Heart right ventricle (tissue), 16 donors: ENCODE measurements around the gene INSL3. TPM values are rescaled to one million over a fixed set of nuclear protein-coding genes. Genes with fewer than 3 reads are reported as not detected.
"Not testable (repeated sequence)": the region's sequence is repeated elsewhere in the genome, so short reads cannot be mapped to it uniquely, and the experiment has no call there.

Source experiments
- ATAC-seq, 8 donors: fragments of 200-7000 bp; cut with Tn5 transposase; one replicate each; pipeline ENCODE4 v1.9.1; 2020; ENCODE audit warnings: mild to moderate bottlenecking in 8 of 8, moderate library complexity in 8 of 8, moderate number of reproducible peaks in 1 of 8
- DNase-seq, 2 donors: peaks; one replicate each; pipeline ENCODE4 v3.0.0-alpha.2; 2020
- H3K27ac ChIP-seq, 10 donors: fragments of 200-600 bp; sonication (generic) in 2 of 10; one replicate each; pipeline versions ENCODE4 v1.5.0 to v1.8.0; 2020 to 2022; ENCODE audit warnings: mild to moderate bottlenecking in 3 of 10
- H3K27me3 ChIP-seq, 7 donors: fragments of 200-600 bp; one replicate each; pipeline ENCODE4 v1.8.0; 2021 to 2022; ENCODE audit warnings: mild to moderate bottlenecking in 2 of 7
- H3K36me3 ChIP-seq, 9 donors: fragments of 200-600 bp; sonication (generic) in 1 of 9; one replicate each; pipeline versions ENCODE4 v1.5.0 to v1.8.0; 2020 to 2022; ENCODE audit warnings: mild to moderate bottlenecking in 2 of 9
- H3K4me1 ChIP-seq, 9 donors: fragments of 200-600 bp; sonication (generic) in 1 of 9; one replicate each; pipeline versions ENCODE4 v1.5.0 to v1.8.0; 2020 to 2022; ENCODE audit warnings: mild to moderate bottlenecking in 4 of 9
- H3K4me3 ChIP-seq, 10 donors: fragments of 200-600 bp; sonication (generic) in 2 of 10; one replicate each; pipeline versions ENCODE4 v1.5.0 to v1.8.0; 2020 to 2022; ENCODE audit warnings: mild to moderate bottlenecking in 7 of 10, moderate library complexity in 2 of 10
- H3K9me3 ChIP-seq, 11 donors: fragments of 200-600 bp in 10 of 11; sonication (generic) in 2 of 11; one replicate each; pipeline versions ENCODE4 v1.5.0 to v1.8.0; 2013 to 2022; ENCODE audit warnings: mild to moderate bottlenecking in 2 of 11, control low read depth in 1 of 11, moderate library complexity in 1 of 11
- WGBS, 2 donors: extraction: QIAGEN DNeasy Blood & Tissue Kit; methylation state at CpG; one replicate each; pipeline ENCODE4 v1.1.7; 2013; ENCODE audit warnings: inconsistent platforms in 1 of 2; 5-methylcytosine and 5-hydroxymethylcytosine counted together
- intact Hi-C, 10 donors: fragments of 100-400 bp; cut with DNase I; formaldehyde crosslinking; loops; one replicate each; pipeline versions ENCODE4 v1.11.1 to v1.14.2; 2022
- polyA plus RNA-seq, 2 donors: library from polyadenylated mRNA; stranded (reverse); fragments of 200-250 nt; gene quantifications; one replicate each; pipeline ENCODE4 v1.2.3, GENCODE V29; 2013
- total RNA-seq, 10 donors: library from RNA; stranded (reverse); fragmentation: NEBNext Ultra II Directional in 3 of 10; extraction: Animal tissue kit (Norgen Biotek cat#: 25700) in 3 of 10; gene quantifications; one replicate each; pipeline versions ENCODE4 v1.2.1 to v1.2.4, GENCODE V29; 2021 to 2023
- TF ChIP-seq, protein P1 (sequence below), 9 donors: fragments of 200-600 bp; sonication (generic) in 2 of 9; IDR thresholded peaks; one replicate each; pipeline versions ENCODE4 v1.5.0 to v1.8.0; 2021 to 2022; ENCODE audit warnings: antibody characterized with exemption in 9 of 9, mild to moderate bottlenecking in 5 of 9, moderate library complexity in 1 of 9
- donor health status: Arrhythmogenic right ventricular cardiomyopathy.
- donor health status: ischemic (EF 13 %, LVEDD 7.1; RV severe dilation, severe dysfunction).
- donor health status: healthy with polysubstance abuse.
- donor health status: DM: no; HTN: yes; CAD: no.
- donor health status: DM: no; HTN: no; CAD: no.
- donor health status: ischemic (EF 25% LVEDD 6.9; RV normal size, moderate dysfunction).
- donor health status: ischemic (EF 25% LVEDD 5.7; RV mildly dilated, moderate dysfunction).
- donor health status: healthy.
- donor health status: DM: yes; HTN: yes; CAD: no.
- donor health status: Ischemic cardiomyopathy.
- donor health status: ischemic (EF 35%, LVEDD 5.7; RV mildly dilated, moderate dysfunction).
- donor health status: nonischemic (EF 11% LVEDD 7.7; RV severe dilation, severe dysfunction).
- donor health status: DM: yes; HTN: yes; CAD: no.
- donor health status: PGD.
- donor health status: ischemic (EF 29% LVEDD 5.4; RV normal size, mild dysfunction).
- donor health status: nonischemic (EF 23%, LVEDD 6.1; RV moderate dilation, normal function).

Gene INSL3
- total and polyA plus RNA-seq, 12 donors, result 0.04 TPM; not detected in 11

DNA sequence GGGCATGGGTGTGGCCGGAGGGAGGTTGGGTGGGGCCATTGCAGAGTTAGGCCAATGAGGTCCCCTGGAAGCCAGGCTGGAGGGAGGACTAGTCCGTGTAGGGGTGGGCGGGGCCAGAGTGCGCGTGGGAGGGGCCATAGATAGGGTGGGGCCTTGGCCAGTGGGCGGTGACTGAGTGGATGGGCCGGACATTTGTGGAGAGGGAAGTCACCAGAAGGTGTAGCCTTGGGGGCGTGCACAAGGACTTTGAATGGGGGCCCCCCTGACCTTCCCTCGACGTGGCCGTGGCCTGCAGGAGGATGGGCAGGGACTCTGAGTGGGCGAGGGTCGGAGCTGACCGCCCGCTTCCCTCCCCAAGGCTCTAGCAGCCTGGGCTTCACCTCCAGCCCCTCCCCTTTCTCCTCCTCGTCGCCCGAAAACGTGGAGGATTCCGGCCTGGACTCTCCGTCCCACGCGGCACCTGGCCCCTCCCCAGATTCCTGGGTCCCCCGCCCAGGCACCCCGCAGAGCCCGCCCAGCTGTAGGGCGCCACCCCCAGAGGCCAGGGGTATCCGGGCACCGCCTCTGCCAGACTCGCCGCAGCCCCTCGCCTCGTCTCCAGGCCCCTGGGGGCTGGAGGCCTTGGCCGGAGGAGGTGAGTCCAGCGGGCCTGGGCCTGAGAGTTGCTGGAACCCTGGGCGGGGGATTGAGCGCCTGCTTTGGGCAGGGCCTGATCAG, 42.9 kb downstream of the INSL3 start:
- peaks cover 10 to 77% (median 50%) of the 10 kb centered on the region in 7 donors for H3K27me3 ChIP-seq
- H3K27ac ChIP-seq, result no peak overlapping the region
- DNase-seq, result peak in 1 of 2 donors; percentile 54
- peaks cover 0 to 10% (median 5%) of the 10 kb centered on the region in 9 donors for H3K4me1 ChIP-seq
- 1 to 6% methylated on average over 37 of the region's 37 CpGs for WGBS, 2 donors
- H3K36me3 ChIP-seq, result no peaks in the 10 kb centered on the region
- peak overlapping the region in 1 of 10 donors; percentile 31 for H3K4me3 ChIP-seq
- ATAC-seq, result peak in 7 of 8 donors; percentile 37 to 73 (median 49)
- H3K9me3 ChIP-seq, result peaks cover 0 to 4% (median 0%) of the 10 kb centered on the region in 11 donors
- TF ChIP-seq, protein P1, sequence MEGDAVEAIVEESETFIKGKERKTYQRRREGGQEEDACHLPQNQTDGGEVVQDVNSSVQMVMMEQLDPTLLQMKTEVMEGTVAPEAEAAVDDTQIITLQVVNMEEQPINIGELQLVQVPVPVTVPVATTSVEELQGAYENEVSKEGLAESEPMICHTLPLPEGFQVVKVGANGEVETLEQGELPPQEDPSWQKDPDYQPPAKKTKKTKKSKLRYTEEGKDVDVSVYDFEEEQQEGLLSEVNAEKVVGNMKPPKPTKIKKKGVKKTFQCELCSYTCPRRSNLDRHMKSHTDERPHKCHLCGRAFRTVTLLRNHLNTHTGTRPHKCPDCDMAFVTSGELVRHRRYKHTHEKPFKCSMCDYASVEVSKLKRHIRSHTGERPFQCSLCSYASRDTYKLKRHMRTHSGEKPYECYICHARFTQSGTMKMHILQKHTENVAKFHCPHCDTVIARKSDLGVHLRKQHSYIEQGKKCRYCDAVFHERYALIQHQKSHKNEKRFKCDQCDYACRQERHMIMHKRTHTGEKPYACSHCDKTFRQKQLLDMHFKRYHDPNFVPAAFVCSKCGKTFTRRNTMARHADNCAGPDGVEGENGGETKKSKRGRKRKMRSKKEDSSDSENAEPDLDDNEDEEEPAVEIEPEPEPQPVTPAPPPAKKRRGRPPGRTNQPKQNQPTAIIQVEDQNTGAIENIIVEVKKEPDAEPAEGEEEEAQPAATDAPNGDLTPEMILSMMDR (IDR thresholded peaks at IDR 0.05), result no peak
- intact Hi-C loops, result loop anchor here in 4 of 10 donors (5.0 to 10.0 kb wide), 5 partner anchors 61 to 324 kb away; partner anchors contain the start of gene MAP1S (in 1 of the 4)

DNA sequence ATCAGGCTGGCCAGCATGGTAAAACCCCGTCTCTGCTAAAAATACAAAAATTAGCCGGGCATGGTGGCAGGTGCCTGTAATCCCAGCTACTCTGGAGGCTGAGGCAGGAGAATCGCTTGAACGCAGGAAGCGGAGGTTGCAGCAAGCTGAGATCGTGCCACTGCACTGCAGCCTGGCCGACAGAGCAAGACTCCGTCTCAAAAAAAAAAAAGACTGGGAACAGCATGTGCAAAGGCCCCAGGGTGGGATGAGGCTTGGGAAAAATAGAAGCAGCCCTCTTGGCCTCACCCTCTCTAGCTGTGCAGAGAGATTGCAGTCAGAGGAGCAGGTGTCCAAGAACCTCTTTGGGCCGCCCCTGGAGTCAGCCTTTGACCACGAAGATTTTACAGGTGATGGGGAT, 43.5 kb downstream of the INSL3 start:
- H3K27me3 ChIP-seq, result peaks cover 10 to 77% (median 50%) of the 10 kb centered on the region in 7 donors
- H3K4me3 ChIP-seq, ATAC-seq, DNase-seq, H3K36me3 ChIP-seq, H3K9me3 ChIP-seq, H3K27ac ChIP-seq, H3K4me1 ChIP-seq: not testable (repeated sequence)
- intact Hi-C loops, result loop anchor here in 4 of 10 donors (5.0 to 10.0 kb wide), 5 partner anchors 61 to 323 kb away; partner anchors contain the start of gene MAP1S (in 1 of the 4)
- 77 to 78% methylated on average over 10 of the region's 10 CpGs for WGBS, 2 donors

DNA sequence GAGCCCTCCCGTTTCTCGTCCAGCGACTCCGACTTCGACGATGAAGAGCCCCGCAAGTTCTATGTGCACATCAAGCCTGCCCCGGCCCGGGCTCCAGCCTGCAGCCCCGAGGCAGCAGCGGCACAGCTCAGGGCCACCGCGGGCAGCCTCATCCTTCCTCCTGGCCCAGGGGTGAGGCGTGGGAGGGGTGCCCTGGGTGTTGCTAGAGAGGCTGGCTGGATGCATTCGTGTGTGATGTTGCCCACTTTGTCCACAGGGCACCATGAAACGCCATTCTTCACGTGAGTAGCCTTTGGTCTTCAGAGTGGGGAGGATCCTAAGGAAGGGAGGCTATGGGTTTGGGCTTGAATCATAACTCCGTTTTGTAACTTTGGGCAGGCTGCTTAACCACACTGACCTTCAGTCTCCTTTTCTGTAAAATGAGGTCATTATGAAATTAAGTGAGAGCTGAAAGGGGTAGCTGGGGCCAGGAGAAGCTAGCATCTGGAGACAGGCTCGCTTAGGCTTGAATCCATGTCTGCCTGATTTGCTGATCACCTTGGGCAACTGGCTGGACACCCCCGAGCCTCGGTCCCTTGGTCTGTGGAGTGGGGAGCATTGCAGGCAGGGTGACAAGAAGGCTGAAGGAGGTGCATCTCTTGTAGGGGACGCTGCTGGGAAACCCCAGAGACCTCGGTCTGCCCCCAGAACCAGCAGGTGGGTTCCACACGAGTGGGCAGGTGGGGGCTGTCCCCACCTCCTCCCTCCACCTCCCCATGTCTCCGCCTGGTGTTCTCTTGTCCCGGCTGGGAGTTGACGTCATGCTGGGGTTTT, 45.1 kb downstream of the INSL3 start:
- peaks cover 10 to 69% (median 46%) of the 10 kb centered on the region in 7 donors for H3K27me3 ChIP-seq
- H3K9me3 ChIP-seq, result no peaks in the 10 kb centered on the region
- 69 to 70% methylated on average over 27 of the region's 27 CpGs for WGBS, 2 donors
- intact Hi-C loops, result loop anchor here in 4 of 10 donors (5.0 to 10.0 kb wide), 5 partner anchors 59 to 321 kb away; partner anchors contain the start of gene MAP1S (in 1 of the 4)
- TF ChIP-seq, protein P1 (IDR thresholded peaks at IDR 0.05), result no peak
- H3K36me3 ChIP-seq, result peaks cover 0 to 7% (median 0%) of the 10 kb centered on the region in 9 donors
- H3K4me1 ChIP-seq, result peaks cover 0 to 10% (median 5%) of the 10 kb centered on the region in 9 donors
- H3K4me3 ChIP-seq, result no peak overlapping the region
- ATAC-seq (peak in 1 of 8 donors; percentile 5), DNase-seq (no peak)
- no peak overlapping the region for H3K27ac ChIP-seq

GRCh38 chr19:17775245-17775927, 45.9 kb downstream of the INSL3 start:
- no peaks in the 10 kb centered on the region for H3K9me3 ChIP-seq
- no peak for ATAC-seq
- no peak overlapping the region for H3K4me3 ChIP-seq
- intact Hi-C loops, result loop anchor here in 4 of 10 donors (5.0 to 10.0 kb wide), 5 partner anchors 58 to 321 kb away; partner anchors contain the start of gene MAP1S (in 1 of the 4)
- peaks cover 0 to 10% (median 5%) of the 10 kb centered on the region in 9 donors for H3K4me1 ChIP-seq
- H3K27ac ChIP-seq, result no peak overlapping the region
- H3K27me3 ChIP-seq, result peaks cover 9 to 61% (median 39%) of the 10 kb centered on the region in 7 donors
- peaks cover 0 to 14% (median 0%) of the 10 kb centered on the region in 9 donors for H3K36me3 ChIP-seq
- TF ChIP-seq, protein P1 (IDR thresholded peaks at IDR 0.05), result peak in 7 of 9 donors; percentile 29 to 56 (median 44)
- WGBS, 2 donors, result 55 to 58% methylated on average over 16 of the region's 16 CpGs
- DNase-seq, result no peak
